COR-L47 (cell line): ENCODE results near the gene ZNF169.
"Not testable (repeated sequence)": the region's sequence is repeated elsewhere in the genome, so short reads cannot be mapped to it uniquely, and the experiment has no call there.

Experiments
- DNase-seq: peaks from one replicate; lab custom pipeline; 2025; lab: John Stamatoyannopoulos, UW

Gene ZNF169

GRCh38 chr9:94259077-94259862, at the start of gene ZNF169:
Gene ZNF169, plus strand, starts transcription at chr9:94259298. Its CDS starts 19,515 bp downstream, at chr9:94278813.
- peak; percentile 70 for DNase-seq

DNA sequence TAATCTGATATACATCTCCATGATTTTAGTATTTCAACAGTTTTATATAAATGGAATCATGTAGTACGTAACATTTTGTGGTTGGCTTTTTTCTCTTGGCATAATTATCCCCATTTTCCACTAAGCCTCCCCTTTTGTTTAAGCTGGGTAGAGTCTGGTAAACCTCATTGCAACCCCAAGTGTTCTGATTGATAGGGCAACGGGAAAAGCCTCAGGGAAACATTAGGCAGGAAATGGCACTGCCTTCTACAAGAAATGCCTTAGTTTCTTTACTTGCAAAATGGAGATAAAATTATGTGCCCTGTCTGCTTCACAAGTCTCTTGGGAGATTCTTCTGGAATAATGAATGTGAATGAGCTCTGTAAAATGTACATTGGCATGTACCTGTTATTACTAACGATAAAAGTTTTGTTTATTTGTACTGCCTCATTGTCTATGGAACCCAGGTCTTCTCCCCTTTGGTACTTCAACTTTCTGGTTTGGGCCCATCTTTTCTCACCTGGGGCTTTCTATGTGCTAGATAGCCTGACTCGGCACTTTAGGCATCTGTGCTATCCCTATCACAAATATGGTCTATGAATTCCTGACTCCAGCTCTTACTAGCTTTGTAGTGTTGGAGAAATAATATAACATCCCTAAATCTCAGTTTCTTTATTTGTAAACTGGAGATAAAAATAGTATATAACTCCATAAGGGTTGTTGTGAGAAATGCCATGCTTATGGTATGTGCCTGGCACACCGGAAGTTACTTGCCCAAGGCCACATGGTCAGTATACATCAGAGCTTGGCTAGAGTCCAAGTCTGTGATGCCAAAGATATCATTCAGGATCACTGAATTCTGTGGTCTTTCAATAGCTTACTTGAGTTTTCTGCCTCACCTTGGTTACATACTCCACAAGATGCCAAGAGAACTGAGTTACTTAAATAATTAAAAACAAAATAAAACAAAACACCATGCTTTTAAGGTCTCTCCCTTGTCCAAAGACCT, 48.2 kb upstream of the ZNF169 start:
- no peak for DNase-seq

- DNase-seq, result no peak
These were observed 47.0 kb upstream of the ZNF169 start for GRCh38 chr9:94212091-94212490.

DNA sequence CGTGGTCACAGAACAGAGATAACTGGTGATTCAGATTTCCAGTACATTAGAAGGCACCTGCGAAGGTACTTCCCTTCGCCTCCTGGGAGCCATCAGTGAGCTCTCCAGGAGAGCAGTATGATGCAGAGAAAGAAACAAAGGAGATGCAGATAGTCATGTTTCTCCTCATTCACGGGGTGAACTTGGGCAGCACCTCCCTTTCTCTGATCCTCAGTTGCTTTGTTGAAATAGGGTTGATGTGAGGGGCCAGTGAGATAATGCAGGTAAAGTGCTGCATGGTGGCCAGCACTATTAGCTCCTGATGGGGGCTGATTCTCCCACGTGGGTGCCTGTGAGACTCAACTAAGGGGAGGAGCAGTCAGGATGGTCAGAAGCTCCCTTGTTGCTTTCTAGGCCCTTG, 46.6 kb upstream of the ZNF169 start:
- DNase-seq, result no peak

GRCh38 chr9:94213511-94214124, 45.5 kb upstream of the ZNF169 start:
- DNase-seq, result peak; percentile 62

GRCh38 chr9:94222870-94223269, 36.2 kb upstream of the ZNF169 start:
- no peak for DNase-seq

GRCh38 chr9:94225413-94225812, 33.7 kb upstream of the ZNF169 start:
- DNase-seq, result not testable (repeated sequence)

- no peak for DNase-seq
These were observed 30.5 kb upstream of the ZNF169 start for GRCh38 chr9:94228616-94229015.

GRCh38 chr9:94232428-94232827, 26.7 kb upstream of the ZNF169 start:
- no peak for DNase-seq

DNA sequence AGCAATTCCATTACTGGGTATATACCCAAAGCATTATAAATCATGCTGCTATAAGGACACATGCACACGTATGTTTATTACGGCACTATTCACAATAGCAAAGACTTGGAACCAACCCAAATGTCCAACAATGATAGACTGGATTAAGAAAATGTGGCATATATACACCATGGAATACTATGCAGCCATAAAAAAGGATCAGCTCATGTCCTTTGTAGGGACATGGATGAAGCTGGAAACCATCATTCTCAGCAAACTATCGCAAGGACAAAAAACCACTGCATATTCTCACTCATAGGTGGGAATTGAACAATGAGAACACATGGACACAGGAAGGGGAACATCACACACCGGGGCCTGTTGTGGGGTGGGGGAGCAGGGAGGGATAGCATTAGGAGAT, 18.0 kb upstream of the ZNF169 start:
- not testable (repeated sequence) for DNase-seq

DNA sequence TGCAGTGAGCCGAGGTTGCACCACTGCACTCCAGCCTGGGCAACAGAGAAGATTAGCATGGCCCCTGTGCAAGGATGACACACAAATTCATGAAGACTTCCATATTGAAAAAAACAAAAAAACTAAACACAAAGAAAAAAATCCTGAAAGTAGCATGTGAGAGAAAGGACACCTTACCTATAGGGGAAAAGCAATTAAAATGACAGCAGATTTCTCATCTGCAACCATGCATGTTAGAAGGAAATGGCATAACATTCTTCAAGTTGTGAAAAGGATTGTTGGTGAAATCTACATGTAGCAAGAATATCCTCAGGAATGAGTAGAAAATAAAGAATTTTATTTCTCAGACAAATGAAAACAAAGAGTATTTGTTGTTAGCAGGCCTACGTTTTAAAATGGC, 13.4 kb upstream of the ZNF169 start:
- no peak for DNase-seq

GRCh38 chr9:94250456-94250855, 8.6 kb upstream of the ZNF169 start:
- peak; percentile 88 for DNase-seq

DNA sequence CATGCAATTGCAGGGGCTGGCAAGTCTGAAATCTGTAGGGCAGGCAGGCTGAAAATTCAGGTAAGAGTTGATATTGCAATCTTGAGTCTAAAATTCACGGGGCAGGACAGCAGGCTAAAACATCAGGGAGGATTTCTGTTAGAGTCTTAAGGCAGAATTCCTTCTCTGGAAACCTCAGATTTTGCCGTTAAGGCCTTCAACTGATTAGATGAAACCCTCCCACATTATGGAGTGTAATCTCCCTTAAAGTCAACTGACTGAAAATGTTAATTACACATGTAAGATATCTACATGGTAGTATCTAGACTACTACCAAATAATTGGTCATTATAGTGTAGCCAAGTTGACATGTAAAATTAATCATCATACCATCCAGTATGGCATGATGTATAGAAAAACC, 3.1 kb upstream of the ZNF169 start:
- DNase-seq, result no peak

- DNase-seq, result not testable (repeated sequence)
These were observed 6.7 kb downstream of the ZNF169 start for GRCh38 chr9:94265626-94266402.

DNA sequence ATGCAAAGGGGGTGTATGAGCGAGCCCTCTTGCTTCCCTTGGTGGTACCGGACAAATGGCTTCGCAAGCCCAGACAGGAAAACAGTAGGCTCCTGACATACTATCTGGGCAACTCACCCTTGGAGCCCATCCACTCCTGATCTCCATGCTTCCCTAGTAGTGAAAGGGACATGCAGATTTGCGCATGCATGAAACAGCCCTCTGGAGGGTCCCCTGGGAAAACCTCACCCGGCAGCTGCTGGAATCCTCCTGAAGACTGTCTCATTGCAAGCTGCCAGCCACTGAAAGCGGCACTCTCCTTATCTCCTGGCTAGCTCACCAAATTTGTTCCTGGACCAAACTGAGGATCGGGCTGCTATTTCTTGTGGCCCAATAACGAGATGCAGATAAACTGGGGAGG, 10.2 kb downstream of the ZNF169 start:
- no peak for DNase-seq

DNA sequence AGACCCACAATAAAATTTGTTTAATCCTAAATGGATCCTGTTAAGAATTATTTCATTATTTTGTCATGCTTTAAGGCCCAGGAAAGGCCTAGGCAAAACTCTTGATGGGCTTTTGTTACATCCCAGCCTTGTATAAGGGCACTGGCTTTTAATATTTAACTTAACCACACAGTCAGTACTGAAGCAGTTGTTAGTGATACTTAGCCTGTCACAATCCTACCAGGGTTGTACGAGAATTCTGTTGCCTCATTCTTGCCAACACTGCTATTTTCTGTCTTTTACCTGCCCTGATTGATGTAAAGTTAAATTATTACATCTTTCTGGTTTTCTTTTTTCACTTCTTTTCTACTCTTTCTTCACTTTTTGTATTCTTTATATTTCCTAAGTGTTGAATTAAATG, 10.9 kb downstream of the ZNF169 start:
- no peak for DNase-seq

GRCh38 chr9:94277029-94277428, 17.9 kb downstream of the ZNF169 start:
- not testable (repeated sequence) for DNase-seq

- no peak for DNase-seq
These were observed 18.9 kb downstream of the ZNF169 start for GRCh38 chr9:94277885-94278536.

DNA sequence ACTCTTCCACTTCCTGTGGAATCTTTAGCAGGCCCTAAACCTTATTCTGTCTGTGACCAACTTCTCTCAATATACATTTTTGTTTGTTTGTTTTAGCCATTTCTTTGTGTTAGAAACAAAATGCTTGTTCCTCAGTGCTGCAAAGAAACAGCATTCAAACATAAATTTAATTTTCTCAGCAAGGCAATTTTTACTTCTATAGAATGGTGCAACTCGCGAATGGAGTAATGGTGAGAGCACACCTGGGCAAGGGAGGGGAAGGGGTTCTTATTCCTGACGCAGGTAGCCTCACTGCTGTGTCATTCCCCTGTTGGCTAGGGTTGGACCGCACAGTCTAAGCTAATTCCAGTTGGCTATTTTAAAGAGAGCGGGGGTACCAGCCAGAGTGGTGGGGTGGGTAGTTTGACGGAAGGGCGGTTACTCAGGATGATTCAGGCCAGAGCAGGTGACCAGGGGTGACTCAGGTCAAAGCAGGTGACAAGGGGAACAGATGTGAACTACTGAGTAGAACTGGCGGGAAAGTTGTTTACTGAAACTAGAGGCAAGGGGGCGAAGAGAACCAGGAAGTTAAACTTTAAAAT, 21.4 kb downstream of the ZNF169 start:
- DNase-seq, result no peak

DNA sequence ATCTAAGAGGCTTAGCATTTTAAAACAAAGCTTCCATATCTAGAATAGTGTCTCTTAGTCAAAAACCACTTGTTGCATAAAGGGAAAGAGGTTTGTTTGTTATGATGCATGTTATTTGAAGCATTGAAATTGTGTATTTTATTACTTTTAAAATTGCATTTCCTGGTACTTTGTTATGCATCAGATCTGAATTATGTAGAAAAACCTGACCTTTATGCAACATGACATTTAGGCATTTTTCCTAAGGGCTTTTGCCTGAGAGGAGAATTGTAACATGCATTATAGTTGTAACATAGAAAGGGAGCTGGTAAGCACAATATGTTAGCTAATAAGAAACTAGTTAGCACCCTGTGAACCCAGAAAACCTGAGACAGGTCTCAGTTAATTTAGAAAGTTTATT, 22.0 kb downstream of the ZNF169 start:
- no peak for DNase-seq

DNA sequence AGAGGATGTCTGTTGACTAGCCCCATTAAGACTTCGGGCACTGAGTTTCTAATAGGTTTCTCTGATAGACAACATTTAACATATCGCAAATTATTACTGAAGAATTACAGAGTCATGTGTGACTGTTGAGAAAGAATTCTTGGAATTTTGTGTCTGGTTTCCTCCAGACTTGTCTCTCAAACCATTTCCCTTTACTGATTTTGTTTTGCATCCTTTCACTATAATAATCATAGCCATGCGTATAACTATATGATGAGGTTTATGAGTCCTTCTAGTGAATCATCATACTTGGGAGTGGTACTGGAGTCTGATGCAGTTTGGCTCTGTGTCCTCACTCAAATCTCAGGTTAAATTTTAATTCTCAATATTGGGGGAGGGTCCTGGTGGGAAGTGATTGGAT, 27.0 kb downstream of the ZNF169 start:
- no peak for DNase-seq
